GM19351 (cell line): ENCODE data around the gene COMMD4.
"Not testable (repeated sequence)": the region's sequence is repeated elsewhere in the genome, so short reads cannot be mapped to it uniquely, and the experiment has no call there.

Experiments used
- ATAC-seq: cut with Tn5 transposase; IDR thresholded peaks from one replicate; pipeline ENCODE4 v1.9.1; 2021; ENCODE audit warnings: mild to moderate bottlenecking, moderate library complexity; ENCODE audit not compliant: unreplicated experiment

COMMD4 gene

GRCh38 chr15:75335705-75336355 is at the start of gene COMMD4:
COMMD4 (plus strand) TSS chr15:75336063; CDS start chr15:75336090, 27 bp downstream.
- ATAC-seq = no peak

DNA sequence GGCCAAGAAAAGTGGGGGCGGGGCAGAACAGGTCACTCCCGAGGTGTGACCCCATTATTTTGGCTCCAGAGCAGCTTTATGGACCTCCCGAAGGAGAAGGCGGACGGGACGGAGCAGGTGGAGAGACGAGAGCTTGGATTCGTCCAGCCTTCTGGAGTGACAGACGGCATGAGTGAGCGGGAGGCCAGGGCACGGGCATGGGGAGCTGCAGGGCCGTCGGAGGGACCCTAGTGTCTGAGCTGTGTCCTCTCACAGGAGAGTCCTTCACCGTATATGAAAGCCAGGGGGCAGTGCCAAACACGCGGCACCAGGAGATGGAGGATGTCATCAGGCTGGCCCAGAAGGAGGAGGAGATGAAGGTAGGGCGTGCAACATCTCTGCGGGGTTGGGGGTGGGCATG is 42.2 kb upstream of the COMMD4 start:
- ATAC-seq = not testable (repeated sequence)

GRCh38 chr15:75298541-75299310 is 37.1 kb upstream of the COMMD4 start:
- not testable (repeated sequence) for ATAC-seq

GRCh38 chr15:75299311-75299688 is 36.6 kb upstream of the COMMD4 start:
- not testable (repeated sequence) for ATAC-seq

- not testable (repeated sequence) for ATAC-seq
These were observed 35.8 kb upstream of the COMMD4 start for GRCh38 chr15:75300026-75300425.

GRCh38 chr15:75302318-75302717 is 33.5 kb upstream of the COMMD4 start:
- no peak for ATAC-seq

GRCh38 chr15:75302753-75303152 is 33.1 kb upstream of the COMMD4 start:
- not testable (repeated sequence) for ATAC-seq

GRCh38 chr15:75306188-75306587 is 29.7 kb upstream of the COMMD4 start:
- no peak for ATAC-seq

- ATAC-seq = no peak
These were observed 28.0 kb upstream of the COMMD4 start for GRCh38 chr15:75307778-75308390.

- no peak for ATAC-seq
These were observed 26.2 kb upstream of the COMMD4 start for GRCh38 chr15:75309711-75310110.

GRCh38 chr15:75312548-75312947 is 23.3 kb upstream of the COMMD4 start:
- not testable (repeated sequence) for ATAC-seq

- ATAC-seq = no peak
These were observed 22.6 kb upstream of the COMMD4 start for GRCh38 chr15:75313116-75313845.

DNA sequence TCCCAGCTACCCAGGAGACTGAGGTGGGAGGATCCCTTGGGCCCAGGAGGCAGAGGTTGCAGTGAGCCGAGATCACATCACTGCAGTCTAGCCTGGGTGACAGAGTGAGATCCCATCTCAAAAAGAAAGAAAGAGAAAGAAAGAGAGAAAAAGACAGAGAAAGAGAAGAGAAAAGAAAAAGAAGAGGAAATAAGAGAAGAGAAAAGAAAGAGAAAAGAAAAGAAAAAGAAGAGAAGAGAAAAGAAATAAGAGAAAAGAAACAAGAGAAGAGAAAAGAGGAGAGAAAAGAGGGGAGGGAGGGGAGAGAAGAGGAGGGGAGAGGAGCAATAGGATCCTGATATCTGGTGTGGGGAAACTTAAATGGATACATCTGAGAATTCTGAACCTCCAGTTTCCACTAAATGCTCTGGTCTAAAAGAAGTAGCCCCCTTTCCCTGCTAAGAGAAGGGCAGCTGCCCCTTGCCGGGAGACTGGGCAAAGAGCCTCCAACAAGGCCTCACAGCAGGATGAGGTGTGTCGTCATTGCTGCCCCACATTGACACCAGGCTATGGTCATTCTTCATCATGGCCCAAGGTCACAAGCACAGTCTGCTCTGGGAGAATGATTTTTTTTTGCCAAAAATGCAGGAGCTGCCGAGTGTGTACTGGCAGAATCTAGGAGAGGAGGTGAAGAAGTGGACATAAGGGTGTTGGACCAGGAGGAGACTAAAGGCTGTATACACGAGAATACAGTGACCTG is 21.1 kb upstream of the COMMD4 start:
- ATAC-seq = no peak

DNA sequence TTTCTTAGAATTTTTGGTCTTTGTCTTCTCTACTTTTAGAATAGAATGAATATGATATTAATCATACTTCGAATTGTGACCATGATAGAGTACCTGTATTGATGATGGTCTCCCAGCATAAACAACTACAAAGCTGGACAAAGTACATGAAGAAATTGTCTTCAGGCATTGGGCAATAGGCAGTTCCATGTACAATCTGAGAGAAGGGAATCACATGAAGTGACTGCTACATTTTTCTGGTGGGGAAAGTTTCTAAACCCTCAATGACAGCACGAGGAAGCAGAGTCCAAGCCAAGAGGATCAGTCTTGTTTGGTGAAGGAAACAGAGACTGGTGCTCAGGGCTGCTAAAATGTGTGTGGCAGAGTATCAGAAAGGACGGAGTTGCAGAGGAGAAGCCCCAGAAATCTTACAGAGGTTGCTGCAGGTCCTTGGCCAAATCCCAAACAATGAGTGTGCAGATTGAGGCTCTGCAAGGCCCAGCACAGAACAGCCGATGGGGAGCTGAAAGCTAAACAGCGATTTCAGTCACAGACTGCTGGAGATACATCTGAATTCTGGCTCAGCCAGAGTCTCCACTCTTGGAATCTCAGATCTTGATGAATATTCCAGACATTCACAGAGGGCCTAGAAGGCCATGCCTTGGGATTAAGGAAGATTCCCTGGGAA is 16.5 kb upstream of the COMMD4 start:
- not testable (repeated sequence) for ATAC-seq

- no peak for ATAC-seq
These were observed 14.2 kb upstream of the COMMD4 start for GRCh38 chr15:75321711-75322110.

GRCh38 chr15:75325922-75326321 is 9.9 kb upstream of the COMMD4 start:
- no peak for ATAC-seq

DNA sequence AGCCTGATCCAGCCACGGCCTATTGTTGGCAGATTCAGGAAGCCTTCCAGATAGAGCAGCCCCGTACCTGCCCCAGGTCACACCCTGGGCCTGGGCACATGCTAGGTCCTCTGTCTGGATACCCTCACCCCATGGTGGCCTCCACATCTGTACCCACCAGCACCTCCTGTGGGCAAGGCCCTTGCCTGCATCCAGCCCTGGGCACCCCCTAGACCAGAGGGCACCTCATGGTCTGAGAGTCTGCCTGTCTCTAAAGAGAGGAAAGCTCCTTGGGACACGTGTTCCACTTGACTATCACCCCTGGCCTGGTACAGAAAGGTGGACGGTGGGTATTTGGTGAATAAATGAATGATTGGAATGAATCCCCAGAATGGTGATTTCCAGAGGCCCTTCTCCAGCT is 8.9 kb upstream of the COMMD4 start:
- no peak for ATAC-seq

GRCh38 chr15:75327491-75327890 is 8.4 kb upstream of the COMMD4 start:
- ATAC-seq = no peak

DNA sequence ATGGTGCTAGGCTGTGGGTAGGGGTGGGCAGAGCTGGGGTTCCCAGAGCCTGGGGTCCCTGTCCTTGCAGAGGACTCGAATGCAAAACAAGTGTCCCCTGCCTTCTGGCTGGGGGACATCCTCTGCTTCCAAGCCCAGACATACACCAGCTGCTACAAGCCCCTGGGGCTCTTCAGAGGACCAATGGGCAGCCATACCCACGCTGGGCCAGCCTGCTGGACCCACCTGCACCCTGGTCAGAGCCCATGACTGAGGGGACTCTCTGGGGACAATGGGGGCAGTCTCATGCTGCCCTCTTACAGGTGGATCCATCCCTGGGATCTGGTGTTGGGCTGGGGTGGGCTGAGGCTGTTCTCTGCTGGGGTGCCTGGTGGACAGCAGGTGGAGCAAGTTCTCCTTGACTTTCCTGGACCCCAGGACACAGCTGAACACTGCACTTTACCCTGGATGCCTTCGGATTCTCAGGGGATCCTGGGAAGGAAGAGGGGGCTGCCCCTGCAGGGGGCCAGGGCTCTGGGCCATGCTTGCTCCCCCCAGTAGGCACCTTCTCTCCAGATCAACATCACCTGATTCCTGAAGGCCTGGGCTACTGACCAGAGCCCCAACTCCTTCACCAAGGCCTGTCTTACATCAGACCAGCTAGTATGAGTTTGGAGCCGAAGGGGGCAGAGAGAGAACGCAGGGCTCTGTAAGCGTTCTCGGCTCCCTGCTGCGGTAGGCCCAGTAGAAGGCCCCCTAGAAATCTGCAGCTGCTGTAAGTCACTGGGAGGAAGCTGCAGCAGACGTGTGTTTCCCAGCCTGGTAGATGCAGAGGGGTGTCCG is 7.2 kb upstream of the COMMD4 start:
- no peak for ATAC-seq
